Heart left ventricle (tissue), 13 donors: Measurements from ENCODE around the gene TXNDC16.

Experiments used
- CTCF ChIP-seq, 12 donors: fragments of 200-600 bp; sonication (generic) in 4 of 12; IDR thresholded peaks; one replicate each; pipeline versions ENCODE4 v1.5.0 to v1.8.0; 2018 to 2022; ENCODE audit warnings: antibody characterized with exemption in 12 of 12, mild to moderate bottlenecking in 5 of 12
- POLR2A ChIP-seq, 2 donors: fragments of 450-650 bp; IDR thresholded peaks; one replicate each; pipeline ENCODE4 v1.6.1; 2017; ENCODE audit warnings: antibody characterized with exemption in 2 of 2, mild to moderate bottlenecking in 2 of 2, moderate library complexity in 2 of 2
- donor health status: ischemic (EF 13 %, LVEDD 7.1; RV severe dilation, severe dysfunction).
- donor health status: DM: no; HTN: yes; CAD: no.
- donor health status: DM: no; HTN: no; CAD: no.
- donor health status: ischemic (EF 25% LVEDD 6.9; RV normal size, moderate dysfunction).
- donor health status: ischemic (EF 25% LVEDD 5.7; RV mildly dilated, moderate dysfunction).
- donor health status: ischemic (EF 35%, LVEDD 5.7; RV mildly dilated, moderate dysfunction).
- donor health status: nonischemic (EF 11% LVEDD 7.7; RV severe dilation, severe dysfunction).
- donor health status: DM: yes; HTN: yes; CAD: no.
- donor health status: PGD.
- donor health status: ischemic (EF 29% LVEDD 5.4; RV normal size, mild dysfunction).
- donor health status: nonischemic (EF 23%, LVEDD 6.1; RV moderate dilation, normal function).

DNA sequence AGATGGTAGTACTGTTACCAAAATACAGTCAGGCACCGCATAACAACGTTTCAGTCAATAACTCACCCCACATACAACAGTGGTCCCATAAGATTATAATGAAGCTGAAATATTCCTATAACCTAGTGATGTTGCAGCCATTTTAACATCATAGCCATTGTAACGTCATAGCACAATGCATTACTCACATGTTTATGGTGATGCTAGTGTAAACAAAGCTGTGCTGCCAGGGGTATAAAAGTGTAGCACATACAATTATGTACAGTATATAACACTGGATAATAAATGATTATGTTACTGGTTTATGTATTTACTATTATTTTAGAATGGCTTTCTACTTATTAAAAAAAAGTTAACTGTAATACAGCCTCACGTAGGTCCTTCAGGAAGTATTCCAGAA, 37.3 kb upstream of the TXNDC16 start:
- TF ChIP-seq CTCF (IDR thresholded peaks at IDR 0.05) (no peak), POLR2A (IDR thresholded peaks at IDR 0.05) (no peak)
